ENCODE results near the gene UCMA. TPM values are rescaled to one million over a fixed set of nuclear protein-coding genes. Genes with fewer than 3 reads are reported as not detected.

Gene UCMA
- total and polyA plus RNA-seq, 9 of the 15 experiments (the other 6 are each of a cell fraction or from before 2014, with no cell fraction given), result not detected

DNA sequence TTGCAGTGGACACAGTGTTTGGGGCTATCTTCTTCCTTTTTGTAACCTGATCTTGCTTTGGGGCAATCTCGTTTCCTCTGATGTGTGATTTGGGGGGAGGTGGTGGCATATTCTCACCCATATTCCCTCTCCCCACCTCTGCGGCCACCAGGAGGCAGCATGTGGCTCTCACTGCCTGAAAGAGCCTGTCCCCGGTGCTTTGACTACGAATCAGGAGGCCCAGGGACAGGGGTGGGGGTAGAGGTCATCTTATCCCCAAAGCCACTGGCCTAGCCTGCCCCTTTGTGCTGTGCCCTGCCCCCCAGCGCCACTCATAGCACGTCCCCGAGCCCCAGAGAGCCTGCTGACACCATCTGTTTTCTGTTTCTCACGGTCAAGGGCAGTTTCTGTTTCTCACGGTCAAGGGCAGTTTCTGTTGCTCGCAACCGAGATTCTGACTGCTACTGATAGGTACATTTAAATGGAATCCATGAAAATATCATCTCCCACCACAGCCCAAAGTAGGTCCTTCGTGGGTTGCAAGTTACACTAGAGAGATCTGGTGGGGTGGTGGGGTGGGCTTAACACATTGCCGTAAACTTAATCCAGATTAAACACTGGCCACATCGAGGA is 37.5 kb upstream of the UCMA start (continued):
- TF ChIP-seq, protein P1, sequence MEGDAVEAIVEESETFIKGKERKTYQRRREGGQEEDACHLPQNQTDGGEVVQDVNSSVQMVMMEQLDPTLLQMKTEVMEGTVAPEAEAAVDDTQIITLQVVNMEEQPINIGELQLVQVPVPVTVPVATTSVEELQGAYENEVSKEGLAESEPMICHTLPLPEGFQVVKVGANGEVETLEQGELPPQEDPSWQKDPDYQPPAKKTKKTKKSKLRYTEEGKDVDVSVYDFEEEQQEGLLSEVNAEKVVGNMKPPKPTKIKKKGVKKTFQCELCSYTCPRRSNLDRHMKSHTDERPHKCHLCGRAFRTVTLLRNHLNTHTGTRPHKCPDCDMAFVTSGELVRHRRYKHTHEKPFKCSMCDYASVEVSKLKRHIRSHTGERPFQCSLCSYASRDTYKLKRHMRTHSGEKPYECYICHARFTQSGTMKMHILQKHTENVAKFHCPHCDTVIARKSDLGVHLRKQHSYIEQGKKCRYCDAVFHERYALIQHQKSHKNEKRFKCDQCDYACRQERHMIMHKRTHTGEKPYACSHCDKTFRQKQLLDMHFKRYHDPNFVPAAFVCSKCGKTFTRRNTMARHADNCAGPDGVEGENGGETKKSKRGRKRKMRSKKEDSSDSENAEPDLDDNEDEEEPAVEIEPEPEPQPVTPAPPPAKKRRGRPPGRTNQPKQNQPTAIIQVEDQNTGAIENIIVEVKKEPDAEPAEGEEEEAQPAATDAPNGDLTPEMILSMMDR (IDR thresholded peaks at IDR 0.05 in 2 of 3, conservative IDR thresholded peaks at IDR 0.05 in 1 of 3; ENCODE audit: insufficient read depth in 2 of 3, low read depth in 1 of 3, low read length in 3 of 3), result peak; percentile 77 to 91 (median 78)
- TF ChIP-seq KLF16 (IDR thresholded peaks at IDR 0.05), result 0 out of 2 replicates have a peak, but pooled peaks have one; percentile 12
- TF ChIP-seq, protein P2, sequence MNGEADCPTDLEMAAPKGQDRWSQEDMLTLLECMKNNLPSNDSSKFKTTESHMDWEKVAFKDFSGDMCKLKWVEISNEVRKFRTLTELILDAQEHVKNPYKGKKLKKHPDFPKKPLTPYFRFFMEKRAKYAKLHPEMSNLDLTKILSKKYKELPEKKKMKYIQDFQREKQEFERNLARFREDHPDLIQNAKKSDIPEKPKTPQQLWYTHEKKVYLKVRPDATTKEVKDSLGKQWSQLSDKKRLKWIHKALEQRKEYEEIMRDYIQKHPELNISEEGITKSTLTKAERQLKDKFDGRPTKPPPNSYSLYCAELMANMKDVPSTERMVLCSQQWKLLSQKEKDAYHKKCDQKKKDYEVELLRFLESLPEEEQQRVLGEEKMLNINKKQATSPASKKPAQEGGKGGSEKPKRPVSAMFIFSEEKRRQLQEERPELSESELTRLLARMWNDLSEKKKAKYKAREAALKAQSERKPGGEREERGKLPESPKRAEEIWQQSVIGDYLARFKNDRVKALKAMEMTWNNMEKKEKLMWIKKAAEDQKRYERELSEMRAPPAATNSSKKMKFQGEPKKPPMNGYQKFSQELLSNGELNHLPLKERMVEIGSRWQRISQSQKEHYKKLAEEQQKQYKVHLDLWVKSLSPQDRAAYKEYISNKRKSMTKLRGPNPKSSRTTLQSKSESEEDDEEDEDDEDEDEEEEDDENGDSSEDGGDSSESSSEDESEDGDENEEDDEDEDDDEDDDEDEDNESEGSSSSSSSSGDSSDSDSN (IDR thresholded peaks at IDR 0.05; ENCODE audit: borderline replicate concordance in 1 of 2, low read depth in 2 of 2, low read length in 2 of 2), result no peak
- 0 out of 2 replicates have a peak, but pooled peaks have one; percentile 41 for TF ChIP-seq ZNF224 (CRISPR knock-in tag; IDR thresholded peaks at IDR 0.05)
- TF ChIP-seq NONO (IDR thresholded peaks at IDR 0.05; ENCODE audit: low read depth in 2 of 2, low read length in 1 of 2), result no peak
- TF ChIP-seq MYC (IDR thresholded peaks at IDR 0.05; ENCODE audit: low read depth, low read length), result peak; percentile 51; the same call in 1 of the 2 replicates
- no peak for TF ChIP-seq MYC (CRISPR knock-in tag; IDR thresholded peaks at IDR 0.05; ENCODE audit: borderline replicate concordance, low read depth)

All from K562 (cell line).